GM12892 (cell line): Measurements from ENCODE around the gene CXCR6.

Source experiments
- POLR2A ChIP-seq: IDR thresholded peaks from 2 replicates; pipeline ENCODE4 v1.6.1; 2011; ENCODE audit warnings: low read depth, low read length, control low read depth
- POLR2AphosphoS5 ChIP-seq: IDR thresholded peaks from 2 replicates; pipeline ENCODE4 v1.6.1; 2011; ENCODE audit warnings: low read depth, low read length, control low read depth
- TAF1 ChIP-seq: IDR thresholded peaks from 2 replicates; pipeline ENCODE4 v1.6.1; 2011; ENCODE audit warnings: low read depth, mild to moderate bottlenecking, control low read depth, low read length, borderline replicate concordance

DNA sequence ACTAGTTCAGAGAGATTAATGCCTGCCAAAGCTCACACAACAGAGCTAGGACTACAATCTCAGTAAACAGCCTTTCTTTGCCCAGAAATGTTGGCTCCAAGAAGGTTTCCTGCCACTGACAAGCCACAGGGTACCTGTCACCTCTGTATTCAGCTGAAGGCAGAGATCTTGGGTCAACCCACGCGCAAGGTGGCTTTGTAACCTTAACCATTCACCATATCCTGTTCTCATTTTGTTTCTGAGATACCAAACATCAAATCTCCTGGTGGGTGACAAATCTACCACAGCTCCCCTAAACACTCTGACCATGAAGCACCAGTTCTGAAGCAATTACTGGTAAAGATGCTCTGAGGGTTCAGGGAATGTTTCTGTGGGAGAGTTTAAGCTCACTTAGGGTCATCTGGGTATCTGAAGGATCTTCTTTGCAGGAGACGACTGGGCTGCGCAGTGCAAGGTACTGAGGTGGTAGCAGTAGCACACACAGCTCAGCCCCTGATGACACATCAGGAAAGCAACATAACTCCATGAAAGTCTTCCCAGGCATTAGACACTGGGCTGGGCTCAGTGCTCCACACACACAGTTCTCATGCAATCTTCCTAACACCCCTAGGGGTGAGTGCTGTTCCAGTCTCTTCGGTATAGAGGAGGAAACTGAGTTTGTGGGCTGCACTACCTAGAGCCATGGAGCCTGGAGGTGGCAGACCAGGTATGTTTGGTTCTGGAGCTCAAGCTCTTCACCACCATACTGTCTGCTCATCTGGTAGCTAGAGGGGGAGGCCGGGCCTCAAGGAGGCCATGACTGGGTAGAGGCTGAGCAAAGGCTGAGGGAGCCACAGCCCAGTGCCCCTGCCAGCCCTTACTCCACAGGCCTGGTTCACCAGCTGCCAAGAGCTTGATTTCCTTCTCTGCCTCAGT, 7.7 kb downstream of the CXCR6 start:
- TF ChIP-seq POLR2A (no peak), TAF1 (no peak), POLR2AphosphoS5 (no peak)
